T47D (cell line): ENCODE results near the gene UQCC2.

ENCODE experiments used
- DNase-seq, 2 experiments: peaks; one replicate each; pipeline versions ENCODE4 v3.0.0 to v3.0.0-alpha.2; 2011 to 2012; ENCODE audit warnings: low read depth in 1 of 2, low spot score in 1 of 2
- JUND ChIP-seq: IDR thresholded peaks from 2 replicates; pipeline ENCODE4 v1.6.1; 2012; ENCODE audit warnings: low read depth
- in situ Hi-C: cut with HindIII; loops from 2 replicates; pipeline ENCODE4 v1.10.0; 2016; ENCODE audit warnings: low sequenced_read_pairs, low pct_unique_long_range_greater_than_20kb

Gene UQCC2

DNA sequence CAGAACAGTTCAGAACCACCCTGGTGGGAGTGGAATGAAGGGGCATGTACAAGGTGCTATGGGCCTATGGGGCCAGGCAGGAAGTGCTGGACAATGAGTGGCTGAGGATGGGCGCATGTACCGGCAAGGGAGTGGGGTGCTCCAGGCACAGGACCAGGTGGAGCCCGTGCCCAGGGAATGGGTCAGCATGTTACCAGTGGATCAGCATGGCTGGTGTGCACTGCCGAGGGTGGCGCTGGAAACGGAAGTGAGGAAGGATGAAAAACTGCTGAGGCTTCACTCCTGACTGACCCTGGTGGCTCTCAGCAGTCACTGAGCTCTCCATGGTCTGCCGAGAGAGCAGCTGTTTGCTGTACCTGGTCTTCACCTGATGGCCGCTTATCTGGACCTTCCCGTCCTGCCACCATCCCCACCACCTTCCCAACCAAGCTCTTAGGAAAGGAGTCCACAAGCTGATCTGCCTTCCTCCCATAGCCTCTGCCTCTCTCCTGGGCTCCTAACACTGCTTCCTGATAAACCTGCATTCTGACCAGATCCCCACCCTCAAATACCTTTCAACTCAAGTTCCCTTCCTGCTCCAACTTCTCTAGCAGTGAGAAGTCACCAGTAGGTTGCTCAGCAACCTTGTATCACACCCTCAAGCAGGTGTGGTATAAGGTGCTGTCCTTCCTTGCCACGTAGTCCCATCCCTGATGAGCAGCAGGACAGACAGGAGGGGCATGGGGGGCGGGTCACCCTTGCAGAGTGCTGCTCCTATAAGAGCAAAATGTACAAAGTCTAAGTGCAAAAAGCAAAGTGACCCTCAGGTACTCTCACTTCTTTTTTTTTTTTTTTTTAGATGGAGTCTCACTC lies 7.1 kb downstream of the UQCC2 start:
- no peak for TF ChIP-seq JUND
- in situ Hi-C loops, result no loop called here
- no peak for DNase-seq

DNA sequence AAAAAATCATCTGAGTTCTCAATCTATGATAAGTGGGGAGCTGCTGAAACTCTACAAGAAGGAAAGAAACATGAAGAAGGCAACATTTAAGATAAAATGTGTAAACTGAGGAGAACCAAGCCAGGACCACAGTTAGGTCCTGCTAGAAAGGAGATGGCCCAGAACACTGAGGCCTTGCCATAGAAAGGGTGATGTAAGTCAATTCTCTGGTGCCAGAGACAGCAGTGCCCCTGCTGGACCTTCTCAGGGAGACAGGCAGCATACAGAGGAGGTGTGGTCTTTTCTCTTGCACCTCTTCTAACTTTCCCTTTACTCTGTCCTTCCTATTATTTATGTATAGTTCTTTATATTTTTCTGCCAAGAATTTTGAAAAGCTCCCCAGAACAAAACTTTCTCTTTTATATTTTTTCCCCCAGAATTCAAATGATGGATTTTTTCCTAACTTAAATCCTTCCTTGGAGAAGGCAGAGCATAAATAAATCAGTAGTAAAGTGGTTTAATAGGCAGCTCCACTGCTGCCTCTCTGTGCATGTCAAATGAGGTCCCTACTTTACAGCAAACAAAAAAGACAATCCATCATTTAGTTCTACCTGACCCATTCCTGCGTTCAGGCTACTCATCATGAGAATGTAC lies 9.0 kb downstream of the UQCC2 start:
- in situ Hi-C loops, result no loop called here
- no peak for TF ChIP-seq JUND
- peak; percentile 53 to 77 for DNase-seq

DNA sequence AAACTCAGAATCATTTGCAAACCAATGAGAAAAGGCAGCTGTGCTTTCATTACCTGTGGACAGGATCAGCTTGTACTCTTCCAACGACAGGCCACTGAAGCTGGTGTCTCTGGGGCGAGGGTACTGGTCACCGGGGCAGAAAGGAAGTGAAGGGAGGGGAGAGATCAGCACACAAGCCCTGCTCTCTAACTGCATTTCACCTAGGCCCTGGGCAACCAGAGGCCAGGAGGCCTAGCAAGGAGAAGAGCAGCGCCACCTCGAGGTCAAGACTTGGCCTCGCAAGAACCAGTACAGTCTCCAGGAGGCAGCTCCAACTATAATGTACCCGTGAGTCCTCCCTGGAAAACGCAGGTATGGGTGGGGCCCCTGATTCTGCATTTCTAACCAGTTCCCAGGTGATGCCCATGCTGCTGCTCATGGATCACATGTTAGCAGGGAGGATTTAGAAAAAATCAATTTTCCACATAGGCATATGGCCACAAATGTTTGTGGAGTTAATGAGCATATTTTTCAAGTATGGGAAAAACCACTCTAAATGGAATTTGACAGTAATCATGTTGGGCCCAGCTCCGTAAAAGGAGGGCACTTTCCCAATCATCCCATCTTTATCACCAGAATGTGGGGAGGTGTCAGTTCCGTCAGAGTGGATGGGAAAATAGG lies 11.0 kb downstream of the UQCC2 start:
- in situ Hi-C loops, result no loop called here
- DNase-seq, result peak; percentile 45 to 83

DNA sequence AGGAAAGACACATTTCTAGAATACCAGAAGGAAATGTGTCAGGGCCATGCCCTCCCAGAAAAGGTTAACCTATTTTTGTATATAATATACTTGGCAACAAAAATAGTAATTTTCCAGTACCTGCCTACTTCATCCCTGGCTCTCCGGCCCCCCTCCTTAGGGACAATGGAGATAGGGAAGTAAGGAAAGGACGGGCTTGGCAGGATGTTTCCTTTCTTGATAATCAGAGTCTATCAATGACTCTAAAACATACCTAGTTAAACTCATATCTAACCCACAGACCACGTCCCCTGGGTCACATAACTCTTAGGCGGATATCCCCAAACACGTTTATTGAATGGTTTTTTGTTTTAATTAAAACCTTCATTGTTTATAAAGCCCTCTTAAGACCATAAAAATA lies 11.8 kb downstream of the UQCC2 start:
- in situ Hi-C loops, result no loop called here
- no peak for DNase-seq
- TF ChIP-seq JUND, result no peak

More for the DNA sequence above, 11.0 kb downstream of the UQCC2 start:
- TF ChIP-seq JUND, result no peak

DNA sequence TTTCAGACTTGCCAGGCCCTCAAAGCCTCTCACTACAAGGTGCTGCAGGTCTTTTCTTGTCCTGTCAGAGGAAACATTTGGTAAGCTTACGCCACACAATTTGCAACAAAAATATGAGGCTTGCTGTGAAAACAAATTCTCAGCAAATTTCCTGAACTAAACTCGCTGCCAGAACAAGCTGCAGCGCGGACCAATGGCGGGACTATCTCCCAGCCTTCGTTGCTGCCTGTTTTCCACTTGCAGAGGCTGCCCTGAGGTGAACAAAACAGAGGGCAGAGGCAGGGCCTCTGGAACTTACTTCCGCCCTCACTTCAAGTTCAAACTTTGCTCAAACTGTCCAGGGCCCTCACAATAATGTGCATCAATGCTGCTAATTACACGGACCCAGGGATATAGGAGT lies 12.4 kb downstream of the UQCC2 start:
- no peak for DNase-seq
- in situ Hi-C loops, result no loop called here
- TF ChIP-seq JUND, result no peak

DNA sequence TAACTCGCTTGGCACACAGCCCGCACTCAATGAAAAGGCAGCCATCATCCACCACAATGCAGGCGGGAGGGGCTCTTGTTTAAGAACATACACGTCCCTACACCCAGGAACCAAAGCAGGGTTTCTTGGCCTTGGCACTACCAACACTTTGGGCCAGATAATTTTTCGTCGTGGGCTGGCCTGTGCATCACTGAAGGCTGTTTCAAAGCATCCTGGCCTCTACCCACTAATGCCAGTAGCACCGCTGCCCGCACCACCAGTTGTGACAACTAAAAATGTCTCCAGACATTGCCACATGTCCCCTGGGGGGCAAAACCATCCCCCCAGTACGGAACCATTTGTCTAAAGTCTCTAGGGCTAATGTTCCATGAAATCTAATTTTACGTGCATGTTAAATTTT lies 13.0 kb downstream of the UQCC2 start:
- no peak for TF ChIP-seq JUND
- in situ Hi-C loops, result no loop called here
- DNase-seq, result no peak

DNA sequence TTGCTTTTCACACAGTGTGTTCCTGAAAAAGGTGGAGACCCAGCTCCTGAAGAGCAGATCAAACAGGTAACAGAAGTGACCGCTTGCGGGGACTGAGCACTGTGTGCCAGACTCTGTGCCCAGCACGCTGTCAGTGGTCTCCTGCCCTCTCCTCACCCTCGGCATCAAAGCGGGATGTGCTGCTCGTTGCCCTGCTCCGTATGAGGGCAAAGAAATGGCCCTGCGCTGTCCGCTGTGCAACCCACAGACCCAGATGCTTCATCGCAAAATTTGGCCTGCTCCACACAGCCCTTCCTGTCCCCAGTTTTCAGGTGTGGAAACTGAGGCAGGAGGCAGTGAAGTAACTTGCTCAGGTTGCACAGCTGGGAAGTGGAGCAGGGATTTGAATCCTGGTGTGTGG lies 13.7 kb downstream of the UQCC2 start:
- no peak for TF ChIP-seq JUND
- in situ Hi-C loops, result no loop called here

DNA sequence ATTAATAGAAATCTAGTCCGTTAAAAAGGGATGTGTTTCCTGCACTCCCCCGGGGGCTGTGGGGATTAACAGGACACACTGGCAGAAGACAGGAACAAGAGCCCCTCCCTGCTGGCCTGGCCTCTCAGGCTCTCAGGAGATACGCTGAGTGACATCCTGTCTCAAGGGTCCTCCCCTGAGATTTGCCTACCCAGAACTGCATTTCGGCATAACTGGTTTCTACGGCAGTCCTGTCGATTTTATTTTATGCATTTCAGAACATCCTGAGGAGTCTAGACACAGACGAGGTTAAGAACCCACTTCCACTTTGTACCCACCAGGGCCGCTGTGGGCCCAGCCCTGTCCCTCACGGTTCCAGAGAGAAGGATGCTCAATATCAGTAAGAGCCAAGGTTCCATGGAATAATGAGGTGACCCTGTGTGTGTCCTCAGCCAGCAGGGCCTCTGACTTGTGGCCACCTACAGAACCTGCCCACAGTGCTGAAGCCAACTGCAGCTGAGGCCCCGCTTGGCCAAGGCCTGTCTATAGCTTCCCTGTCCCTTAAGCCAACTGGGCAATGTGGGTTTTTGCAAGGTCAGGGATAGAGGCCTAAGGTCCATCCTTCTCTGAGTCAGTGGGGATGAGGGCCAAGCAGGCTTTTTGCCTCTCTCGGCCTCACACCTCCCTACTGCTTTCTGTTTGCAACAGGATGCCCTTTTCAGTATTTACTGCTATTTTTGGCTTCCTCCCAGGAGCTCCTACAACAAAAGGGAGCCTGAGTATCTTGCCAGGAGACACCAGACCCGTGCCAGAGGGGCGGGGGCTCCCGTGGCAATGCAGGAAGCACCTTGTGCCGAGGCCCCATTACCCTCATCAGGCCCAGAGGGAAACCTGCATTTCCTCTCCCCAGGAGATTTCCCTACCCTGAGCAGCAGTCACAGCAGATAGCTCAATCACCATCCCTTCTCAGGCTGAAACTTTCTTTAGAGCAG lies 14.7 kb downstream of the UQCC2 start:
- DNase-seq, result no peak
- in situ Hi-C loops, result no loop called here
- no peak for TF ChIP-seq JUND

More for the DNA sequence above, 13.7 kb downstream of the UQCC2 start:
- no peak for DNase-seq

DNA sequence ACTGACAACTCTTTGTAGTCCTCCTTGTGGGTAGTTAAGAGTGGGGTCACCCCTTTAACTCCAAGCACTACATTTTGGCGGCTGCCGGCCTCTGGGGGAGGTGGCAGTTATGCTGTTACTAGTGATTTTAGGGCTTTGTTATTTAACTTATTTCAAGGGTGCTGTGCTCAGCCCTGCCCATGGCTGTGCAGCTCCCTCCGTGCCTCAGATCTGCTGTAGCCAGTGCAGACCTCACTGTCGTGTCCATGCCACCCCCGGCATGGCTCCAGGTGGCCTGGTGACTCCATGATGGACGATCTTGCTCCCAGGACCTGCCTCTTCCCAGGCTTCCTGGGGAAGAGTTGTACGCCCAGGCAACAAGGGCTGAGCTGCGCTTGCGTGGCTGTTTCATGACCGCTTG lies 15.4 kb downstream of the UQCC2 start:
- no peak for DNase-seq
- in situ Hi-C loops, result no loop called here
- TF ChIP-seq JUND, result no peak

DNA sequence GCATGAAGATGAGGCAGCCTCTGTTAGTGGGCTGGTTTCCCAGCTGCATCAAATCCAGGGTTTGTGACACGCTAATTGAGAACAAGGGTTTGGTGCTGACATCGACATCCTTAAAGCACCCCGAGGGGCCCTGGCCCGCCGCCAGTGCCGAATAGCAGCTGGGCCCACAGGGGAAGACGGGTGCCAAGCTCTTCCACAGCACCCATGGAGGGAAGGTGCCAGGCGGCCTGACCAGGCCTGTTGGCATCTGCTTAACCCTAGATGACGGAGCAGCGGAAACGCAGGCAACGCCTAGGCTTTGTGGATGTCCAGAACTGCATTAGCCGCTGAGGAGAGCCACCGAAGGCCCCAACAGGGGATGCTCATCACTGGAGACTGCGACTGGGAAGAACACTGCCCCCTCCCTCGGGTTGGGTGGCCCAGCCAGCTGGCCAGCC lies 16.0 kb downstream of the UQCC2 start:
- in situ Hi-C loops, result no loop called here
- no peak for TF ChIP-seq JUND

DNA sequence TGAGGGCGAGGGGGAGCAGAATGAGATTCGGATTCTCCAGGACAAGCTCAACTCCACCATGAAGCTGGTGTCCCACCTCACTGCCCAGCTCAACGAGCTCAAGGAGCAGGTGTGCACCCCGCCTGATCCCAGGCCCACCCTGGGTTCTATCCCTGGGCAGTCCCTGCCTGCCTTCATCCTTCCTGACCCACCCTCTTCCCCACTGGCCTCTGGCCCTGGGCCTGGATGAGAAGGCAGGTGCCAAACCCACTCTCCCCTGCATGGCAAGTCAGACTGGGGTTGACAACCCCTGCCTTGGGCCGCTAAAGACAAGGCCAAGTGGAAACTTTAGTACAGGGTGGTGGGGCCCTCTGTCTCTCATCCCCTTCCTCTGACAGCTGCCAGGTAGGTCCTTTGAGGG lies 16.5 kb downstream of the UQCC2 start:
- TF ChIP-seq JUND, result no peak
- DNase-seq, result no peak
- in situ Hi-C loops, result no loop called here

More for the DNA sequence above, 16.0 kb downstream of the UQCC2 start:
- DNase-seq, result no peak

DNA sequence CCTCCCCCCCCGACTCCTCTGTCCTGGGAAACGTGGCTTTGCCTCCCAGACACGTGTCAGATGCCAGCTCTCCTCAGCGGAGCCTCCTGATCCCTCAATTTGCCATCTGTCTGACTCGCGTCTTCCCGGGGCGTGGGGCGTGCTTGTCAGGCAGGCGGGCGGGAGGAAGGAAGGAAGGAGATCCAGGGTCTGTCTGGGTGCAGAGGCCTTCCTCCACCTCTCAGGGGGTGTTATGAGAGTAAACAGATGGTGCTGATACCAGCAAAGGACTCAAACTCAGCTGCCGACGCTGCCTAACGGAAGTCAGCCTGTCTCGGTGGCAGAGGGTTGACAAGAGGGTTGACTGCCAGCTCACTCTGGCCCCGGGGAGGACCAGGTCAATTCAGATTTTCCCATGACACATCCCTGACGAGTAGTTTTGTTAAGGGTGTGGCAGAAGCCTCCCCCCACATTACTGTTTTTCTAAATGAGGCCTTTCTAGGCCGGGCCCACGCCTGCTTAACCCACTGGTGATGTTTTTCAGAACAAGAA lies 17.0 kb downstream of the UQCC2 start:
- in situ Hi-C loops, result no loop called here
- no peak for DNase-seq
- no peak for TF ChIP-seq JUND
